Measurements from ENCODE around the gene ING5.
"Not testable (repeated sequence)": the region's sequence is repeated elsewhere in the genome, so short reads cannot be mapped to it uniquely, and the experiment has no call there.

Gene ING5

GRCh38 chr2:241739177-241739576 is 37.3 kb downstream of the ING5 start:
- DNase-seq (ENCODE audit: low spot score), result no peak

- no peak for DNase-seq (ENCODE audit: low spot score)
Measured at GRCh38 chr2:241739651-241740050, 37.8 kb downstream of the ING5 start.

GRCh38 chr2:241741016-241741415 is 39.2 kb downstream of the ING5 start:
- DNase-seq (ENCODE audit: low spot score), result no peak

- DNase-seq (ENCODE audit: low spot score), result no peak
Measured at GRCh38 chr2:241742320-241742939, 40.6 kb downstream of the ING5 start.

GRCh38 chr2:241743008-241743407 is 41.2 kb downstream of the ING5 start:
- not testable (repeated sequence) for DNase-seq (ENCODE audit: low spot score)

GRCh38 chr2:241743620-241744019 is 41.8 kb downstream of the ING5 start:
- no peak for DNase-seq (ENCODE audit: low spot score)

- no peak for DNase-seq (ENCODE audit: low spot score)
Measured at GRCh38 chr2:241744028-241744754, 42.4 kb downstream of the ING5 start.

GRCh38 chr2:241745276-241745675 is 43.4 kb downstream of the ING5 start:
- DNase-seq (ENCODE audit: low spot score), result no peak

- no peak for DNase-seq (ENCODE audit: low spot score)
Measured at GRCh38 chr2:241746084-241746483, 44.2 kb downstream of the ING5 start.

GRCh38 chr2:241748468-241749256 is 46.8 kb downstream of the ING5 start:
- no peak for DNase-seq (ENCODE audit: low spot score)

GRCh38 chr2:241750076-241750840 is 48.4 kb downstream of the ING5 start:
- DNase-seq (ENCODE audit: low spot score), result no peak

- no peak for DNase-seq (ENCODE audit: low spot score)
Measured at GRCh38 chr2:241751152-241751551, 49.3 kb downstream of the ING5 start.

GRCh38 chr2:241751776-241752175 is 49.9 kb downstream of the ING5 start:
- no peak for DNase-seq (ENCODE audit: low spot score)

- DNase-seq (ENCODE audit: low spot score), result no peak
Measured at GRCh38 chr2:241752253-241752652, 50.4 kb downstream of the ING5 start.

- no peak for DNase-seq (ENCODE audit: low spot score)
Measured at GRCh38 chr2:241752689-241753276, 50.9 kb downstream of the ING5 start.

- DNase-seq (ENCODE audit: low spot score), result no peak
Measured at GRCh38 chr2:241753493-241753892, 51.7 kb downstream of the ING5 start.

GRCh38 chr2:241754042-241754441 is 52.2 kb downstream of the ING5 start:
- DNase-seq (ENCODE audit: low spot score), result no peak

- no peak for DNase-seq (ENCODE audit: low spot score)
Measured at GRCh38 chr2:241755166-241755565, 53.3 kb downstream of the ING5 start.

GRCh38 chr2:241755777-241756176 is 53.9 kb downstream of the ING5 start:
- DNase-seq (ENCODE audit: low spot score), result no peak

GRCh38 chr2:241759067-241759807 is 57.4 kb downstream of the ING5 start:
- no peak for DNase-seq (ENCODE audit: low spot score)

GRCh38 chr2:241759893-241760292 is 58.1 kb downstream of the ING5 start:
- not testable (repeated sequence) for DNase-seq (ENCODE audit: low spot score)

Data from ecto neural progenitor cell (in vitro differentiated cells).